Activated T-cell treated with anti-CD3 and anti-CD28 coated beads for 24 hours (primary cell): ENCODE results near the gene TFG.

Experiments
- DNase-seq: peaks from one replicate; pipeline ENCODE4 v3.0.0-alpha.2; 2020; ENCODE audit warnings: low read depth

Gene TFG

DNA sequence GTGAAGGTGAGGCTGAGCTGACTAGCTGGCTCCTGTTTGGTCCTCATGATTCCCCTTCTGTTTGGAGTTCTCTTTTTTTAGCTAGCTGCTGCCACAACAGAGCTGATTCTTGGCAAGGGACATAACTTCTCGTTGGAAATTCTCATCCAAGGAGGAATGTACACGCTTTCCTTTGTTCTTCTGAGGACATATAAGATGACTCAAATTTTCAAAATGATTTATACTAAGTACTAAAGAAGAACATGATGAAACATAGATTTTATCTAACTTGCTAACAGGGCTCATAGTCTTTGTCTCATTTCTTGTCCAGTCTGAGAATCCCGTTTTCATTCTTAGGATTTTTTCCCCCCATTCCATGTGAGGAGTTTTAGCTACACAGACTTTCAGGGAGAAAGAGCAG lies 2.9 kb upstream of the TFG start:
- DNase-seq, result no peak

DNA sequence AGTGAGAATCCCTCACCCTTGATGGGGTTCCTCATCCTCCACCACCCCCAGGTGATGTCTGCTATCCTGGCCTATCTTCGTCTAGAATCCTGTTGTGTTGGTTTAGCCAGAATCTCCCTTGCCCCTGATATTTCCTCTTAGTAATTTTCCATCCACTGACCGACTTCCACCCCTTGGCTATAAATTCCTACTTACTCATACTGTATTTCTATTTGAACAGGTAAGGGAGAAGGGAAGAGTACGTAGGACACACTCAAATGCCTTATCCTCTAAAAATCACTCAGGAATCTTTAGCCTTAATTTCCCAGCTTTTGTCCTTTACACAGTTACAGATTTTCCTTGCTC lies 678 bp upstream of the TFG start:
- no peak for DNase-seq

DNA sequence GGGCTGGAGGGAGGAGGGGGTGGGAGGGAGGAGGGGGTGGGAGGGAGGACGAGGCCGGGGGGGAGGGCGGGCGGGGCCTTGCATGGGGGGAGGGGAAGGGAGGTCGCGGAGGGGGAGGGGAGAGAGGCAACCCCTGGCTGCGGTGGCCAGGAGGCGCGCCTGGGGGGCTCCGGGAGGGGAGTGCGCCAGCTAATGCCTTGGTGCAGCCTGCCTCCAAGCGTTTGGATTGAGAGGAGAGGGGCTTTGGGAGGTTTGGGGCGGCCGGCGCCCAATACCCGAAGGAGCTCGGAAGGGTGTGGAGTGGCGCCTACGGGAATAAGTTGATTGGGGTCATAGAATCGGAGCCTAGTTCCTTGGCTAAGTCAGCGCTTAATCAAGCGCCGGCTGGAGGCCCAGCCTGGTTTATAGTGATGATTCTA lies 557 bp downstream of the TFG start:
- DNase-seq, result peak; percentile 3

DNA sequence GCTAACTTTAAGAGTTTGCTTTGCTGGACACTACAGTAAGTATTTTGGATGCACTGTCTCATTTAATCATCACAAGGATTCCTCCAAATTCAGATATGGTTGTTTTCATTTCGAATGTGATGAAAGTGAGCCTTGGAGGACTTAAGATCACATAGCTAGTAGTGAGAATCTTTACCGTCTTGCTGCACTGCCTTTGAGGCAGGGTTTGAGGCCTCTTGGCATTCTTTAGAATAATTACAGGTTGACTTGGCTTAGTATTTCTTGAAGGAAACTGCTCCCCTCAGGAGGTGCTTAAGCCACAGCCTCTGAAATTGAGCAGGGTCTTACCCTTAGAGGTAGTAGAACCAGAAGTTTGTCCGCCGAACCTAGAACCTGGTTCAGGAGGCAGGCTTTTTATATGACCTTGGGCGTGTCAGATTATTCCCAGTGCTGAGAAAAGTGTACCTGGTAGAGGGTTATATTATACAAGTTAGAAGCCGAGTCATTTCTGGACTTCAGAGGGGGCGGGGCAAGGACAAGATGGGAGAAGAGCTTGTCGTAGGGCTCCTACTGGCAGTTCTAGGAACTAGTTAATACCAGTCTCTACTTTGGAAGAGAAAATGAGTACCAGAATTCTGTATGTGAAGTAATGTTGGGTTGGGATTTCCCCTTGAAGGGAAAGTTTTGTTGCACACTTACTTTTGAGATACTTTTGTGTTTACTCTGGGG lies 1.1 kb downstream of the TFG start:
- DNase-seq, result peak; percentile 61

DNA sequence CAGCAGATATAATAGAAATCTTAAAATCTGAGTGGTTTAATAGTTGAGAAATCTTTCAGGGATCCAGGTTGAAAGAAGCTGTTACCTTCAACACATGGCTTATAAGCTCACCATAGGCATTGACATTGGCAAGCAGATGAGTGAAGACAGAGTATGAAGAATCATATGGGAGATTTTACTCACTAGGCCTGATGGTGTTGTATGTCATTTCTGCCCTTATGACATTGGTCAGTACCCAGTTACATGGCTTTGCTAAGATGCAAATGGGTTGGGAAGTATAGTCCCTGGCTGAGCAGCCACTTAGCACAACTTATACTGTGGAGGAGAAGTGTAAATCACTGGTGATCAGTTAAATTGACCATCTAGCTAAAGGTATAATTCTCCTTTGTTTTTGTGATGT lies 5.9 kb downstream of the TFG start:
- DNase-seq, result no peak

DNA sequence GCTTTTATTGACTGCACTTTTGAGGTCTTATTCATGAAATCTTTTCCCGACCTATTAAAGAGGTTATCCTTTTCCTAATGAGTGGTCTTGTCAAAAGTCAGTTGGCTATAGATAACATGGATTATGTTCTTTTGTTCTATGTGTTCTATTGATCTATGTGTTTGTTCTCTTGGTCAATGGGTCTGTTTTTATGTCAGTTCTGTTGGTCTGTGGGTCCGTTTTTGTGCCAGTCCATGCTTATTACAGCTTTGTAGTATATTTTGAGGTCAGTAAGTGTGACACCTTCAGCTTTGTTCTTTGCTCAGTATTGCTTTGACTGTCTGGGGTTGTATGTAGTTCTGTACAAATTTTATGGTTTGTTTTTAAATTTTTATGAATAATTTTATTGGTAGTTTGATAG lies 7.8 kb downstream of the TFG start:
- DNase-seq, result no peak

DNA sequence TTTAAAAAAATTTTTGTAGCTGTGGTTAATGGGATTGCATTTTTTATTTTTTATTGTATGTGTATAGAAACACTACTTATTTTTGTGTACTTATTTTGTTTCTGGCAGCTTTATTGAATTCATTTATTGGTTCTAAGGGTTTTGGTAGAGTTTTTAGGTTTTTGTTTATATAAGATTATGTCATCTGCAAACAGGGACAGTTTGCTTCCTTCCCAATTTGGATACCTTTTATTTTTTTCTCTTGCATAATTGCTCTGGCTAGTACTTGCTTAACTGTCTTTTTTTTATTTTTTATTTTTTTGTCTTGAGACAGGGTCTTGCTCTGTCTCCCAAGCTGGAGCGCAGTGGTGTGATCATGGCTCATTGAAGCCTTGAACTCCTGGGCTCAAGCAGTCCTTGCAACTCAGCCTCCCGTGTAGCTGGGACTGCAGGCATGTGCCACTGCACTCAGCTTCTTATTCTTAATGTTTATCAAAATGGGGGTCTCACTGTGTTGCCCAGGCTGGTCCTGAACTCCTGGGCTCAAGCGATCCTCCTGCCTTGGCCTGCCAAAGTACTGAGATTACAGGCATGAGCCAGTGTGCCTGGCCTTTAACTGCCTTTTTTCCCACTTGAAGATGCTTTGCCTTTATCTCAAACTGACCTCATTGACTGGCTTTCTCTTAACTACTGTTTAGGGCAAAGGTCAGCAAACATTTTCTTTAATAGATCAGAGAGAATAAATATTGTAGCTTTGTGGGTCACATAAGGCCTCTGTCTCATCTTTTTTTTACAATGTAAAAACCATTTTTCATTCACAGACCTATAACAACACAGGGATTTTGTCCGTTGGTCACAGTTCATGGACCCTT lies 8.6 kb downstream of the TFG start:
- no peak for DNase-seq

DNA sequence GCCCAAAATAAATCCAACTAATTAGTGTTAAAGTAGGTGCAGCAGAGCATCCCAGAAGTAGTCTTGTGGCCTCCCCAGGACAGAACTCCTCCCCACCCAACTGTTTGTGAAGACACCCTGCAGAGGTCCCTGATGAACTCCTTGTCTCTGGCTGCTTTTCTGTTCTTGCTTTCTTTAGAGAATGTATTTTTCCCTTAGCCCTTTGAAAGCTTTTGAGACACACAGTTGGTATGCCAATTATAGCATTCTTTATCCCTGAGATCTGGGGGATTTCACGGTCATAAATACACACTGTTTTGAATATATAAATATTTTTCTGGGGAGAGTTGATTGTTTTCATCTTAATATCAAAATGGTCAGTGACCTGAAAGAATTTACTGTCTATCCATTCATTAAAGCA lies 9.8 kb downstream of the TFG start:
- DNase-seq, result no peak

DNA sequence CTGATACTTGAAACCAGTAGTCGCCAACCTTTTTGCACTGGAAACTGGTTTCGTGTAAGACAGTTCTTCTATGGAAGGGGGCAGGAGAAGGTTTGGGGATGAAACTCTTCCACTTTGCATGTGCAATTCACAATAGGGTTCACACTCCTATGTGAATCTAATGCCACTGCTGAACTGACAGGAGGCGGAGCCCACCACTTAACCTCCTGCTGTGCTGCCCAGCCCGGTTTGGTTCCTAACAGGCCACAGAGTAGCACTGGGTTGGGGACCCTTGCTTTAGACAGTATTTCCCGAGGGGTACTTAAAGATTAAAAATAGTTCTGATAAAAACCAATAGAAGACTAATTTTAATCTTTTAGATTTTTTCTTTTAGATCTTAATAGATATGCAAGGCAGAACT lies 11.1 kb downstream of the TFG start:
- DNase-seq, result no peak

DNA sequence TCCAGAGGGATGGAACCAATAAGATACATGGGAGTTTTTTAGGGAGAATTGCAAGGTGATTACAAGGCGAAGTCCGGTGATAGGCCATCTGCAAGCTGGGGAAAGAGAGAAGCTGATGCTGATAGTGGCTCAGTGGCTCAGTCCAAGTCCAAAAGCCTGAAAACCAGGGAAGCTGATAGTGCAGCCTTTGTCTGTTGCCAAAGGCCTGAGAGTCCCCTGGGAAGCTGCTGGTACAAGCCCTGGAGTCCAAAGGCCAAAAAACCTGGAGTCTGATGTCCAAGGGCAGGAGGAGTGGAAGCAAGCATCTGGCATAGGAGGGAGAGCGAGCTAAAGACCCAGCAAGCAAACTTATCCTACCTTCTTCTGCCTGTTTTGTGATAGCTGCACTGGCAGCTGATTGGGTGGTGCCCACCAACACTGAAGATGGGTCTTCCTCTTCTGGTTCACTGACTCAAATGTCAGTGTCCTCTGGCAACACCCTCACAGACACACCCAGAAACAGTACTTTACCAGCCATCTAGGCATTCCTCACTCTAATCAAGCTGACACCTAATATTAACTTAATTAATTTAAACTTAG lies 16.7 kb downstream of the TFG start:
- DNase-seq, result no peak

DNA sequence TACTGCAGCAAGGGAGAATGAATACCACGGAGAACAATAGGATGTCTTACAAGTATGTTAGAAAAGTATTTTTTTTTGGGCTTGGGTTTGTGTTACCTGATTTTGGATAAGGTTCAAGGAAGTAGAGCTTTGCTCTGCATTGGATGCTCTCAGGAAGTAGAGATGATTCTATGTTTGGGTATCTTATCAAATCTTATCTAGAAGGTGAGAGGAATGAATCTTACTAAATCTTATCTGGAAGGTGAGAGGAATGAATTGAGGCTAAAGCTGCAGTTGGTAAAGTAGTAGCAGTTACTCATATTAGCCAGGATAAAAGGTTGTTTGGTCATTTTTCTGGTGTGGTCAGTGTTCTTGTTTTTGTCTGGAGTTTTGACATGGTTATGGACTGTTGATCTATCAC lies 17.4 kb downstream of the TFG start:
- no peak for DNase-seq

DNA sequence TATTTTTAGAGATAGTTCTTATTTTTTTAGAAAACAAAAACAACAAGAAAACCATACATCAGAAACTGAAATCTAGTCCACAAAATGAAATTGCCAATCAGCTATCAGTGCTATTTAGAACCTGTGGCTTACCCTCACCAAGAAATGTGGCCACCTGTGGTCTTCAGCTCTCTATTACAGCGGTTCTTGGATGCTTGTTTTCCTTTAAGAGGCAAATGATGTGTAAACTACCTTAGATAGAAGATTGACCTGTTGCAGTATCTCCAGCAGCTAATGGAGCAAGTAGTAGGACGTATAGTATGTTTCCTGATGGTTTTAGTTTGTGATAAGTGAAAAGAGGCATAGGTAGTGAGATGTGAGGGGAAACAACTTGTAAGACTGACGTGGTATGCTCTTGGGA lies 21.2 kb downstream of the TFG start:
- DNase-seq, result no peak

DNA sequence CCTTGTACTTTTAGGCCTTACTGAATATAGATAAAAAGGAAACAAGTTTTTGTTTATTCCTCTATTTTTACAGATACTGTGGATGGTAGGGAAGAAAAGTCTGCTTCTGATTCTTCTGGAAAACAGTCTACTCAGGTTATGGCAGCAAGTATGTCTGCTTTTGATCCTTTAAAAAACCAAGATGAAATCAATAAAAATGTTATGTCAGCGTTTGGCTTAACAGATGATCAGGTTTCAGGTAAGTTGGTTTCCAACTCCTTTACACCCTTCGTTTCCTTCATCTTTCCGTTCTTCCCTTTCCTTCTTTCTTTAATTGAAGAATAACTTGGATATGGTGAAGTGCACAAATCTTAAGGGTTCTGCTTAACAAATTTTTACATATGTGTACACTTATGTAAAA lies 23.1 kb downstream of the TFG start:
- DNase-seq, result no peak

DNA sequence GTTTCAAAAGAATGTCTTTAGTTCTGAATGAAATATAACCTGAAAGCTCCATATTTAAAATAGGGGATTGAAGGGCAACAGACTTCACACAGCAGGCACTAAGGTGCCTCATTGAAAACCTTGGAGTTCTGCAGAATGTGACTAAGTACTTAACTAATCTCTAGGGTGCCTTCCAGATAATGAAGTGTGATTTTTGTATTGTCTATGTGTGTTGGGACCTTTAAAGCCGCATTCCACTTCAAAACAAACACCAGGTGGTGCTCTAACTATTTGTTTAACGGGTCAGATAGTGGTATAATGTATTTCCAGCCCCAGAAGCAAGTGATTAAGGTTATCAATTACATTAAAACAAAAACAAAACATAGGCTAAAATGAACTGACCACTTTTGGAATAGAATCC lies 28.0 kb downstream of the TFG start:
- DNase-seq, result no peak

DNA sequence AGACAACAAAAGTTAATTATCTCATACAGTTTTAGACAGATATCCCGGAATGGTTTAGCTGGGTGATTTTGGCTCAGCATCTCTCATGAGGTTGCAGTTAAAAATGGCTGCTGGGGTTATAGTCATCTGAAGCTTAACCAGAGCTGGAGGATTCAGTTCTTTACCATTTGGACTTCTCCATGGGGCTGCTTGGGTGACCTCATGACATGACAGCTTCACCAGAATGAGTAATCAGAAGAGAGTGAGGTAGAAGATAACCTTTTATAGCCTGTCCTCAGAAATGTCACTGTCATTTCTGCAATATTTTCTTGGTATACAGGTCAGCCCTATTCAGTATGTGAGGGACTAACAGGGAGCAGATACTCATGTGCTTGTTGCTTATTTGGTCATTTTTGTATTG lies 30.9 kb downstream of the TFG start:
- no peak for DNase-seq

DNA sequence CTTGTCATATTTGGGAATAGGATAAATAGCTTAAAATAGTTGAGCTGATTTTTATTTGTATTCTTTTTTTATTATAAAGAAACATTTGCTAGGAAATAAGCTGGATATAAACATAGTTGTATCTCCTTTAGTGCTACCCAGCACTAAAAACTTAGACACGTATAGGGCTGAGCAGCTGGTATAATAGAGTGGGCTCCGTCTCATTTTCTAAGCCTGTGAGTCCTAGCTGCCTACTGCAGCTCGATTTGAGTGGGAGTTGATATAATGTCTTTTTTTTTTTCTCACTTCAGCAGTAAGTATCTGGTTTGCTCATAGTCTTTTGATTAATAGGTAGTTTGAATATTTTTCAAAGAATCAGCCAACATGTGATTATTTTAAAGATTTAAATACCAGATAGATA lies 34.2 kb downstream of the TFG start:
- no peak for DNase-seq

DNA sequence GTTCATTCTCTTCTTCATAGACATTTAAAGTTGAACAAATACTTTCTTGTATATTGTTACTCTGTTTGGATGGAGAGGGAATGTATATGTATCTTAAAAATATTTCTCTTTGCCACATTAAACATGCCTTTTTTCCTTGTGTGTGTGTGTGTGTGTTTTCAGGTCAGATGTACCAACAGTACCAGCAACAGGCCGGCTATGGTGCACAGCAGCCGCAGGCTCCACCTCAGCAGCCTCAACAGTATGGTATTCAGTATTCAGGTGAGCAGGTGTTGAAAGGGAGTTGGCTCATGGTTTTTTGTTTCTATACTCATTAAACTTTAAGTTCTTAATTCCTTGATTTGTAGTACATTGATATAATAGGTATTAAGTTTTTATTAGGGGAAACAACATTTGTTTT lies 35.4 kb downstream of the TFG start:
- DNase-seq, result no peak

DNA sequence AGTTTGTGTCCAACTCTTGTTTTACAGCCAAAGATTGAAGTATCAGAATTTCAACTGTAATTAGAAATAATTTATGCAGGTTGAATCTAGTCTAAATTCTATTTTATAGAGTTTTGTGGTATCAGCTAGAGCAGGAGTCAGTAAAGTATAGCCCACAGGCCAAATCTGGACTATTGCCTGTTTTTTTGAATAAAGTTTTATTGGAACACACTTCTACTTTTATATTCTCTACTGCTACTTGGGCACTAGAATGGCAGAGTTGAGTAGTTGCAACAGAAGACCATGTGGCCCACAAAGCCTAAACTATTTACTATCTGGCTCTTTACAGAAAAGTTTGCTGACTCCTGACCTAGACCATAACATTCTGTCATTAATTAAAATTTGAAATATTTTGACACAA lies 36.3 kb downstream of the TFG start:
- no peak for DNase-seq

DNA sequence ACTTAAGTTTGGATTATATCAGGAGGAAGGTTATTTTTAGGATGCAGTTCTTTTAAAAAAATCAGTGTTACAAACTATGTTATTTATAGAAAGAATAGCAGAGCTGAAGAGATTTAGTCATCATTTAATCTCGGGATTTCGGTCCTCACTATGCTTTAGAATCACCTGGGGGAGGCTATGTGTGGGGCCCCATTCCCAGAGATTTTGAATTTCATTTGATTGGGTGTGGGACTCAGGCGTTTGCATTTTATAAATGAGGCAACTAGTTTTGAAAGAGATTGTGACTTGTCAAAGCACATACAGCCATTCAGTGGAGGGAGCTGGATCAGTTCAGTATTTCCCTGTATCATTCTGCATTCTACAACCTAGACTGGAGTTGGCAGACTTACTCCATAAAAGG lies 36.8 kb downstream of the TFG start:
- DNase-seq, result no peak

DNA sequence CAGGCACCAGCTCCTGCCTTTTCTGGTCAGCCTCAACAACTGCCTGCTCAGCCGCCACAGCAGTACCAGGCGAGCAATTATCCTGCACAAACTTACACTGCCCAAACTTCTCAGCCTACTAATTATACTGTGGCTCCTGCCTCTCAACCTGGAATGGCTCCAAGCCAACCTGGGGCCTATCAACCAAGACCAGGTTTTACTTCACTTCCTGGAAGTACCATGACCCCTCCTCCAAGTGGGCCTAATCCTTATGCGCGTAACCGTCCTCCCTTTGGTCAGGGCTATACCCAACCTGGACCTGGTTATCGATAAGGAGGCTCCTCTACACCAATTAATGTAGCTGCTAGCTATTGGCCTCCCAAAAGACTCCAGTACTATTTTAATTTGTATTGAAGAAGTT lies 38.9 kb downstream of the TFG start:
- DNase-seq, result no peak

DNA sequence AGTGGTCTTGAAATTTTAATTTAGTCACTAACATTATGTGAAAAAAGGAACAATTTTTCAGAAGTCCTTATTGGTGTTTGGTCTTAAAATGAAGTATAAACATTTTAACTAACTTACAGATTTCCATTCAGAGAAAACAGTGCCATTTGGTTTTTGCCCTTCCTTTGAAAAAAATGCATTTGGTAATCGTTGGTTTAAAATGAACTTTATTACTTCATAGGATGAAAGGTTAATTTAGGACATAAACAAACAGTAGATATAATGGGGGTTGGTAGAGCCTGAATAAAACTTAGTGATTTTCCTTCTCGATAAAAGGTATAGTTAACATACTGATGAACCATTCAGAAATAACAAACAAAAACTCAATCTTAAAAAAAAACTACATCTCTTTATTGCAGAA lies 39.7 kb downstream of the TFG start:
- no peak for DNase-seq

DNA sequence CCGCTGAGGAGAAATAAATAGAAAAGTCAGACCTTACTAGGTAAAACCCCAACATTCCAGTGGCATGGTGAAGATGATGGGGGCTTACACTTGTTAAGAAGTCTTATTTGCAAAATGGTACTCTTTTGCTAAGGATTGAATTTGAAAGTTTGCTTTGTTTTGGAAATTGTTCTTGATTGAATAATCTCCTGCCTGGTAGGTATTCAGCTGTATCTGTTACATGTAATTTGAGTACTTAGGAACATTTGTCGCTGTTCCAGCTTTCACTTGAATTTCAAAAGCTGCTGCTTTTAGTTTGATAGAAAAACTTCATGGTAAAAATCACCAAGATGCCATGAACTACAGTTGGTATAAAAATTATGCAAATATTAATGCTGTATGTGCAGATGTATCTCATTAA lies 44.6 kb downstream of the TFG start:
- DNase-seq, result no peak

DNA sequence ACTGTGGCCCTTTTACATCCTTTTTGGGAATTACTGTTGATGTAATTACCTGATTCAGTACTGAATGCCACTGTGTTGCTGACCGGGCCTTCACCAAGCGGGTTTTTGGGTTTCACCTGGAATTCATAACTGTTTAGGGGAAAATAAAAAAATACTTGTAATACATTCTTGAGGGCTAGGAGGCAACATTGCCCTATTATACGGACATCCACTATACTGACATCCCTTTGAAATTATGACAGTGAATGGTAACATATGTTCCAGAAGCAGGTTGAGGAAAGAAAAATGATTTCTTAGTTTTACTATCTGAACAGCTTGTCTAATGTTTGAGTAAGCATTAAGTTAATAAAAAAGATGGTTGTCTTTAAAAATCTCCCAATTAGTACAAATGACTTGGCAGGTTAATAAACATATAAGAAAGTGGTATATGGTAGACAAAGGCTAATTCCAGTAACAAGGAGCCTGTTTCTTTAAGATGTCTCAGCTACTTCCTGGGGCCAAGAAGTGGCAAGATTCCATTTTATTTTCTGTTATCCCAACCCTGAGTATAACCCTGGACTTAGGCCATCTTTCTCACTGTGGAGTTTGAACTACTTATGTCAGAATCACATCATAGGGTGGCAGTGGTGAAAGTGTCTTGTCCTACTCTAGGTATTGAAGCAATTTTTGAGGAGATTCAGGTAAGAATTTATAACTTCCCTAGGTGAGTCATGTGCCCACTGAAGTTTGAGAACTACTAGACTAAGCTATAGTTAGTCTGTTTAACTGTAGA lies 45.5 kb downstream of the TFG start:
- DNase-seq, result no peak
